IPS DF 6.9 (cell line): ENCODE measurements around the gene GTF2H4.

ENCODE experiments used
- DNase-seq: peaks from one replicate; pipeline ENCODE4 v3.0.0-alpha.2; 2013; ENCODE audit warnings: low read depth, low spot score
- H3K27ac ChIP-seq: one replicate; pipeline ENCODE4 v1.5.1; 2013; ENCODE audit warnings: low read length, control low read depth
- H3K27me3 ChIP-seq: 2 replicates; pipeline ENCODE4 v1.6.1; 2013; ENCODE audit warnings: mild to moderate bottlenecking, low read length; ENCODE audit not compliant: control insufficient read depth, insufficient read depth
- H3K36me3 ChIP-seq: 2 replicates; pipeline ENCODE4 v1.6.1; 2013; ENCODE audit warnings: low read length; ENCODE audit not compliant: control insufficient read depth, insufficient read depth
- H3K4me1 ChIP-seq: 2 replicates; pipeline ENCODE4 v1.6.1; 2013; ENCODE audit warnings: low read length; ENCODE audit not compliant: control insufficient read depth, insufficient read depth
- H3K4me3 ChIP-seq: 2 replicates; pipeline ENCODE4 v1.5.1; 2013; ENCODE audit warnings: mild to moderate bottlenecking, low read length
- H3K9me3 ChIP-seq: 2 replicates; pipeline ENCODE4 v1.6.1; 2013; ENCODE audit warnings: low read length, inconsistent platforms; ENCODE audit not compliant: control insufficient read depth, insufficient read depth
- WGBS: extraction: QIAGEN DNeasy Blood & Tissue Kit; methylation state at CpG from one replicate; pipeline ENCODE4 v1.1.7; 2013; ENCODE audit warnings: mixed read lengths, missing lambda C conversion rate; ENCODE audit not compliant: insufficient read length, insufficient coverage; 5-methylcytosine and 5-hydroxymethylcytosine counted together

Gene GTF2H4

DNA sequence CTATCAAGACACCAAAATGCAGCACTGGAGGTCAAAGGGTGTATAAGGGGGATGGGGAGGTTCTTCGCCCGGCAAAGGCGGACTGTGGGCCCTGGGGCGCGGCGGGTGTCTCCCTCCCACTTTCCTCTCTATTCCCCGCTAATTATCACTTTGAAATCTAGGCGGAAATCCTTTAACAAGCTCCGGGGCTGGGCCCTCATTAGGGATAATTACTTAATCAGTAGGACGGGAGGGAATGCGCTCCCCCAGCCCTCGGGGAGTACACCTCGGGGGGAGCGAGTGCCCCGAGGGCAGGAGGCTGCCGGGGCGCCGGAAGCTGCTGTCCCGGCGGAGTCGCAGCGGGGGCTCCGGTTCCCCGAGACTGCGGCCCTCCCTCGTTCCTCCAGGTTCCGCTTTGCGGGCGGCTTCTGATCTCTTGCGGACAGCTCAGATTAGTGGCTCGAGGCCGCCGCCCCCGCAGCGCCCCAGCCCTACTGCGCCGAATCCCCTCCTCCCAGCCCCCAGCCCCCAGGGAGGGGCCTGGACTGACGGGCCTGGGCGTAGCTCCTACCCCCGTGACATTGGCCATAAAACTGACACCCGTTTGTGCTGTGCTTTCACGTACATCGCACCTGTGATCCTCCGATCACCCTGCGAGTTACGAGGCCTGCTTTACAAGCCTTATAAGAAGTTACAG is 47.5 kb downstream of the GTF2H4 start:
- no peak for DNase-seq
- no peak overlapping the region for H3K27ac ChIP-seq
- WGBS: no CpG with 5 or more reads among the region's 46 CpGs
- H3K9me3 ChIP-seq: no peaks in the 10 kb centered on the region
- H3K36me3 ChIP-seq: no peaks in the 10 kb centered on the region
- peak overlapping the region; percentile 39; the same call in 1 of the 2 replicates for H3K4me3 ChIP-seq
- peaks cover 2% of the 10 kb centered on the region; the same call in 1 of the 2 replicates for H3K27me3 ChIP-seq
- H3K4me1 ChIP-seq: peaks cover 1% of the 10 kb centered on the region; the same call in 1 of the 2 replicates

- no peaks in the 10 kb centered on the region for H3K9me3 ChIP-seq
- peaks cover 1% of the 10 kb centered on the region; the same call in 1 of the 2 replicates for H3K4me1 ChIP-seq
- H3K27me3 ChIP-seq: peaks cover 2% of the 10 kb centered on the region; the same call in 1 of the 2 replicates
- no peaks in the 10 kb centered on the region for H3K36me3 ChIP-seq
- H3K4me3 ChIP-seq: no peak overlapping the region
- H3K27ac ChIP-seq: no peak overlapping the region
- DNase-seq: no peak
- WGBS: no CpG with 5 or more reads among the region's 2 CpGs
Measured at GRCh38 chr6:30957716-30958115, 49.7 kb downstream of the GTF2H4 start.

DNA sequence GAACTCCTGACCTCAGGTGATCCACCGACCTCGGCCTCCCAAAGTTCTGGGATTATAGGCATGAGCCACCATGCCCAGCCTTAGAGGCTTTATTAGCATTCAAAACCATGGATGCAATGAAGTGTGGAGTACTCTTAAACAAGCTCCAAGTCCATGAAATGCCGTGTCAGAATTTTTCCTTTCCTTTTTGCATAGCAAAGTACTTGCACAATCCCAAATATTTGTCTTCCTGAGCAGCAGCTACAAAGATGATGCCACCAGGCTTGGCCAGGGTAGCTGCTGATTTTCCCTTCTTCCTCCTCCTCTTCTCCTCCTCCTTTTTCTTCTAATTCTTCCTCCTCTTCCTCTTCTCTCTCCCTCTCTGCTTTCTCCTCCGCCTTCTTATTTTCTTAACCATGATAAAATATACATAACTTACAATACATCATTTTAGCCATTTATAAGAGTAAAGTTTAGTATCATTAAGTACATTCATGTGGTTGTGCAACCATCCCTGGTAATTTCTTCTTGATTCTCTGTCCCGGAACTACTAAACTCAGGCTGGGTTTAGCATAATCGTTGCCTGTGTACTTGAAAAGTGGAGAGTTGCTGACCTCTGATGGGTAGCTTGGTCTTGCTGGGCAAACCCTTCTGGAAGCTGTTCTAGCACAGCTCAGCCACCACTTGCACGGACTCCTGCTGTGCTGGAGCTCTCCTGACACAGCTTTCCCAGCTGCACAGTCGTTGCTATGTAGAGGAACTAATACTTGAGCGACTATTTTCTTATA is 53.1 kb downstream of the GTF2H4 start:
- DNase-seq: no peak
- no peaks in the 10 kb centered on the region for H3K9me3 ChIP-seq
- WGBS: 100% methylated on average over 1 of the region's 9 CpGs
- H3K4me3 ChIP-seq: no peak overlapping the region
- no peaks in the 10 kb centered on the region for H3K36me3 ChIP-seq
- H3K27me3 ChIP-seq: peaks cover 1% of the 10 kb centered on the region; the same call in 1 of the 2 replicates
- H3K4me1 ChIP-seq: no peaks in the 10 kb centered on the region
- H3K27ac ChIP-seq: no peak overlapping the region

GRCh38 chr6:30962716-30963115 is 54.7 kb downstream of the GTF2H4 start:
- H3K4me1 ChIP-seq: no peaks in the 10 kb centered on the region
- H3K9me3 ChIP-seq: no peaks in the 10 kb centered on the region
- H3K36me3 ChIP-seq: no peaks in the 10 kb centered on the region
- no peak for DNase-seq
- no peak overlapping the region for H3K4me3 ChIP-seq
- H3K27ac ChIP-seq: no peak overlapping the region
- no peaks in the 10 kb centered on the region for H3K27me3 ChIP-seq

GRCh38 chr6:30963641-30964040 is 55.6 kb downstream of the GTF2H4 start:
- no peak for DNase-seq
- Histone ChIP-seq H3K4me1 (no peaks in the 10 kb centered on the region), H3K27ac (no peak overlapping the region), H3K4me3 (no peak overlapping the region), H3K9me3 (no peaks in the 10 kb centered on the region), H3K27me3 (no peaks in the 10 kb centered on the region), H3K36me3 (no peaks in the 10 kb centered on the region)
- no CpG with 5 or more reads among the region's 6 CpGs for WGBS
